ENCODE results near the gene SLC8B1.

SLC8B1 gene

GRCh38 chr12:113333418-113333750 is 1.5 kb downstream of the SLC8B1 start:
- Histone ChIP-seq H3K9ac (ENCODE audit: insufficient read length) (no peak overlapping the region), H3K36me3 (ENCODE audit: insufficient read depth, low read length) (no peaks in the 10 kb centered on the region), H3K4me3 (no peak overlapping the region), H3K9me3 (ENCODE audit: low read depth, low read length) (no peaks in the 10 kb centered on the region), H3K27ac (no peak overlapping the region)
- no peak for DNase-seq (ENCODE audit: low read depth, low spot score)
- TF ChIP-seq EZH2 (IDR thresholded peaks at IDR 0.05), result no peak
- no peak for TF ChIP-seq FOXP2 (optimal IDR thresholded peaks at IDR 0.05; ENCODE audit: control extremely low read depth, extremely low read length, insufficient read depth)
- no peak for TF ChIP-seq POLR2AphosphoS5 (IDR thresholded peaks at IDR 0.05; ENCODE audit: borderline replicate concordance, low read depth, low read length)

GRCh38 chr12:113332688-113333417 is 2.1 kb downstream of the SLC8B1 start:
- Histone ChIP-seq H3K36me3 (ENCODE audit: insufficient read depth, low read length) (no peaks in the 10 kb centered on the region), H3K9ac (ENCODE audit: insufficient read length) (no peak overlapping the region), H3K27ac (no peak overlapping the region), H3K4me3 (no peak overlapping the region), H3K9me3 (ENCODE audit: low read depth, low read length) (no peaks in the 10 kb centered on the region)
- DNase-seq (ENCODE audit: low read depth, low spot score), result no peak
- TF ChIP-seq EZH2 (IDR thresholded peaks at IDR 0.05), result no peak

- TF ChIP-seq FOXP2 (optimal IDR thresholded peaks at IDR 0.05; ENCODE audit: control extremely low read depth, extremely low read length, insufficient read depth) (no peak), POLR2AphosphoS5 (IDR thresholded peaks at IDR 0.05; ENCODE audit: borderline replicate concordance, low read depth, low read length) (no peak), EZH2 (IDR thresholded peaks at IDR 0.05) (no peak)
- H3K36me3 ChIP-seq (ENCODE audit: insufficient read depth, low read length), result no peaks in the 10 kb centered on the region
- no peak overlapping the region for H3K9ac ChIP-seq (ENCODE audit: insufficient read length)
- no peak for DNase-seq (ENCODE audit: low read depth, low spot score)
- H3K27ac ChIP-seq, result no peak overlapping the region
- no peaks in the 10 kb centered on the region for H3K9me3 ChIP-seq (ENCODE audit: low read depth, low read length)
- H3K4me3 ChIP-seq, result no peak overlapping the region
Observed at GRCh38 chr12:113330505-113330904, 4.4 kb downstream of the SLC8B1 start.

GRCh38 chr12:113329791-113330417 is 5.0 kb downstream of the SLC8B1 start:
- DNase-seq (ENCODE audit: low read depth, low spot score), result no peak
- no peak overlapping the region for H3K27ac ChIP-seq
- no peak overlapping the region for H3K4me3 ChIP-seq
- no peak for TF ChIP-seq POLR2AphosphoS5 (IDR thresholded peaks at IDR 0.05; ENCODE audit: borderline replicate concordance, low read depth, low read length)
- TF ChIP-seq EZH2 (IDR thresholded peaks at IDR 0.05), result no peak
- TF ChIP-seq FOXP2 (optimal IDR thresholded peaks at IDR 0.05; ENCODE audit: control extremely low read depth, extremely low read length, insufficient read depth), result no peak
- H3K9ac ChIP-seq (ENCODE audit: insufficient read length), result no peak overlapping the region
- H3K9me3 ChIP-seq (ENCODE audit: low read depth, low read length), result no peaks in the 10 kb centered on the region
- H3K36me3 ChIP-seq (ENCODE audit: insufficient read depth, low read length), result no peaks in the 10 kb centered on the region

GRCh38 chr12:113329022-113329790 is 5.7 kb downstream of the SLC8B1 start:
- TF ChIP-seq POLR2AphosphoS5 (IDR thresholded peaks at IDR 0.05; ENCODE audit: borderline replicate concordance, low read depth, low read length), result no peak
- TF ChIP-seq EZH2 (IDR thresholded peaks at IDR 0.05), result no peak
- no peak for TF ChIP-seq FOXP2 (optimal IDR thresholded peaks at IDR 0.05; ENCODE audit: control extremely low read depth, extremely low read length, insufficient read depth)
- DNase-seq (ENCODE audit: low read depth, low spot score), result no peak
- no peak overlapping the region for H3K4me3 ChIP-seq
- H3K9me3 ChIP-seq (ENCODE audit: low read depth, low read length), result no peaks in the 10 kb centered on the region
- H3K36me3 ChIP-seq (ENCODE audit: insufficient read depth, low read length), result no peaks in the 10 kb centered on the region
- no peak overlapping the region for H3K27ac ChIP-seq
- no peak overlapping the region for H3K9ac ChIP-seq (ENCODE audit: insufficient read length)

- H3K9ac ChIP-seq (ENCODE audit: insufficient read length), result no peak overlapping the region
- H3K36me3 ChIP-seq (ENCODE audit: insufficient read depth, low read length), result no peaks in the 10 kb centered on the region
- DNase-seq (ENCODE audit: low read depth, low spot score), result no peak
- no peak overlapping the region for H3K4me3 ChIP-seq
- no peaks in the 10 kb centered on the region for H3K9me3 ChIP-seq (ENCODE audit: low read depth, low read length)
- TF ChIP-seq FOXP2 (optimal IDR thresholded peaks at IDR 0.05; ENCODE audit: control extremely low read depth, extremely low read length, insufficient read depth) (no peak), POLR2AphosphoS5 (IDR thresholded peaks at IDR 0.05; ENCODE audit: borderline replicate concordance, low read depth, low read length) (no peak), EZH2 (IDR thresholded peaks at IDR 0.05) (no peak)
- H3K27ac ChIP-seq, result no peak overlapping the region
Observed at GRCh38 chr12:113328368-113328889, 6.5 kb downstream of the SLC8B1 start.

GRCh38 chr12:113326775-113327395 is 8.0 kb downstream of the SLC8B1 start:
- no peak overlapping the region for H3K9ac ChIP-seq (ENCODE audit: insufficient read length)
- H3K27ac ChIP-seq, result no peak overlapping the region
- no peaks in the 10 kb centered on the region for H3K36me3 ChIP-seq (ENCODE audit: insufficient read depth, low read length)
- no peak overlapping the region for H3K4me3 ChIP-seq
- no peaks in the 10 kb centered on the region for H3K9me3 ChIP-seq (ENCODE audit: low read depth, low read length)
- no peak for TF ChIP-seq POLR2AphosphoS5 (IDR thresholded peaks at IDR 0.05; ENCODE audit: borderline replicate concordance, low read depth, low read length)
- TF ChIP-seq FOXP2 (optimal IDR thresholded peaks at IDR 0.05; ENCODE audit: control extremely low read depth, extremely low read length, insufficient read depth), result no peak
- no peak for TF ChIP-seq EZH2 (IDR thresholded peaks at IDR 0.05)
- DNase-seq (ENCODE audit: low read depth, low spot score), result no peak

- Histone ChIP-seq H3K9me3 (ENCODE audit: low read depth, low read length) (no peaks in the 10 kb centered on the region), H3K27ac (no peak overlapping the region), H3K36me3 (ENCODE audit: insufficient read depth, low read length) (no peaks in the 10 kb centered on the region), H3K4me3 (no peak overlapping the region), H3K9ac (ENCODE audit: insufficient read length) (no peak overlapping the region)
- no peak for DNase-seq (ENCODE audit: low read depth, low spot score)
- TF ChIP-seq POLR2AphosphoS5 (IDR thresholded peaks at IDR 0.05; ENCODE audit: borderline replicate concordance, low read depth, low read length) (no peak), EZH2 (IDR thresholded peaks at IDR 0.05) (no peak), FOXP2 (optimal IDR thresholded peaks at IDR 0.05; ENCODE audit: control extremely low read depth, extremely low read length, insufficient read depth) (no peak)
Observed at GRCh38 chr12:113325916-113326315, 9.0 kb downstream of the SLC8B1 start.
